Large intestine (tissue), 3 donors: ENCODE data around the gene PAPSS1. TPM values are rescaled to one million over a fixed set of nuclear protein-coding genes. Genes with fewer than 3 reads are reported as not detected.

Source experiments
- DNase-seq, 2 donors: peaks; one replicate each; pipeline versions ENCODE4 v3.0.0 to v3.0.0-alpha.2; 2013
- H3K27ac ChIP-seq: one replicate; pipeline ENCODE4 v1.5.1; 2013; ENCODE audit warnings: low read length
- H3K27me3 ChIP-seq: 2 replicates; pipeline ENCODE4 v1.6.1; 2013; ENCODE audit warnings: low read length; ENCODE audit not compliant: control insufficient read depth, insufficient read depth
- H3K36me3 ChIP-seq: 2 replicates; pipeline ENCODE4 v1.6.1; 2013; ENCODE audit warnings: low read length; ENCODE audit not compliant: control insufficient read depth, insufficient read depth
- H3K4me1 ChIP-seq: one replicate; pipeline ENCODE4 v1.6.1; 2013; ENCODE audit warnings: low read length; ENCODE audit not compliant: control insufficient read depth, insufficient read depth
- H3K4me3 ChIP-seq: one replicate; pipeline ENCODE4 v1.5.1; 2013; ENCODE audit warnings: low read length
- H3K9me3 ChIP-seq: one replicate; pipeline ENCODE4 v1.6.1; 2013; ENCODE audit warnings: mild to moderate bottlenecking, low read depth, low read length, moderate library complexity; ENCODE audit not compliant: control insufficient read depth
- WGBS: methylation state at CpG from one replicate; pipeline ENCODE4 v1.1.5; 2013; ENCODE audit warnings: low lambda C conversion rate; ENCODE audit not compliant: insufficient coverage; 5-methylcytosine and 5-hydroxymethylcytosine counted together
- polyA plus RNA-seq: library from polyadenylated mRNA; unstranded; fragments of 120-200 nt; gene quantifications from one replicate; pipeline ENCODE4 v1.2.1, GENCODE V29; 2013

Gene PAPSS1
- polyA plus RNA-seq, 1 donor: 50.7 TPM

- H3K36me3 ChIP-seq: no peaks in the 10 kb centered on the region
- WGBS: no CpG with 5 or more reads among the region's 2 CpGs
- H3K4me1 ChIP-seq: no peaks in the 10 kb centered on the region
- H3K4me3 ChIP-seq: no peak overlapping the region
- H3K27ac ChIP-seq: no peak overlapping the region
- H3K9me3 ChIP-seq: no peaks in the 10 kb centered on the region
- H3K27me3 ChIP-seq: no peaks in the 10 kb centered on the region
- no peak for DNase-seq
Observed at GRCh38 chr4:107600436-107600835, 119.6 kb downstream of the PAPSS1 start.

DNA sequence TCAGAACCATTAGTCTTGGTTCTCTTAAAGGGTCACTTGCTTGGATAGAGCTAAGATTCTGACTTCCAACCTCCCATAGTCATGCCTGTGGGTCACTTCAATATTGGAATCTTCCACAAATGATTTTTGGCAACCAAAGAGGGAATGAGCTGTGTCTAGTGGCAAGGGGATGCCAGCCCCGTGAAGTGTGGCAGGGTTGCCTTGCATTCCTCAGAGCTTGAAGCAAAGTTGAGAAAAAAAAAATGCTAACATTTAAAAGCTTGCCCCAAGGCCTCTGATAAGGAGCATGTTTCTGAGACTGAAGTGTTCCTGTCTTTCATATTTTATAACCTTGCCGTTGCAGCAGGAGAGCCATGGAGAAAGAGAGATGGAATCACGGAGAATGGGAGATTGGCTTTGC, 120.2 kb downstream of the PAPSS1 start:
- Histone ChIP-seq H3K27ac (no peak overlapping the region), H3K9me3 (no peaks in the 10 kb centered on the region), H3K27me3 (no peaks in the 10 kb centered on the region), H3K36me3 (no peaks in the 10 kb centered on the region), H3K4me1 (no peaks in the 10 kb centered on the region), H3K4me3 (no peak overlapping the region)
- DNase-seq: no peak
- no CpG with 5 or more reads among the region's 3 CpGs for WGBS

DNA sequence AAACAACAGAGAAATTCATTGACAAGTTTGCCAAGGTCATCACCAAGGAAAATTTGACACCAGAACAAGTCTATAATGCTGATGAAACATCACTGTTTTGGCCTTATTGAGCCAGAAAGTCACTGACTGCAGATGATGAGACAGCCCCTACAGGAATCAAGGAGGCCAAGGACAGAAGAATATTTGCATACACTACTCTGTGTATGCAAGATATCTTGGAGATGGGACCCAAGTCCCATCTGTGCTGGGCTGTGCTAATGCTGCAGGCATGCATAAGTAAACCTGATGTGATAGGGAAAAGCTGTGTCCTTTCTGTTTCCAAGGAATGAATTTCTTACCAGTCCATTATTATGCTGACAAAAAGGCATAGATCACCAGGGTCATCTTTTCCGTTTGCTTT, 126.8 kb downstream of the PAPSS1 start:
- Histone ChIP-seq H3K36me3 (no peaks in the 10 kb centered on the region), H3K27ac (no peak overlapping the region), H3K27me3 (no peaks in the 10 kb centered on the region), H3K4me3 (no peak overlapping the region), H3K4me1 (no peaks in the 10 kb centered on the region), H3K9me3 (peaks cover 5% of the 10 kb centered on the region)
- no peak for DNase-seq
- no CpG with 5 or more reads among the region's 1 CpG for WGBS

- peaks cover 5% of the 10 kb centered on the region for H3K9me3 ChIP-seq
- WGBS: 52% methylated on average over 2 of the region's 2 CpGs
Observed at GRCh38 chr4:107592519-107592918, 127.5 kb downstream of the PAPSS1 start.

DNA sequence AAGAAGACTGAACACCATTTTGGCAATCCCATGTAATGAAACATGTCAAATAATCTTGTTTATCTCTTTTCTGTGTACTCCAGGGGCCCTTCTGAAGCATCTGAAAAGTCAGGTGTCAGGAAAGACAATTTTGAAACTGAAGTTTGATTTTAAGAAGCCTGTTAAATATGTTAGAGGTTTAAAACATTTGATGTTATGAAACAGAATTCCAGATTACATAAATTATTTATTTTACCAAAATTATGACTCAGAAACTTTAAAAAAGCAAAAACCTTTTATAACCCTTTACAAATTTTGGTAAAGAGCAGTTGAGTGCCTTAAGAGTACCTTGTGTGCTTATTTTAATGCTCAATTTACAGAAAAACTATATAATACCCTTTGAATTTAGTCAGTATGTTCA, 130.8 kb downstream of the PAPSS1 start:
- Histone ChIP-seq H3K27ac (no peak overlapping the region), H3K4me3 (no peak overlapping the region), H3K27me3 (no peaks in the 10 kb centered on the region), H3K9me3 (peaks cover 5% of the 10 kb centered on the region), H3K36me3 (no peaks in the 10 kb centered on the region), H3K4me1 (no peaks in the 10 kb centered on the region)
- no peak for DNase-seq

More at GRCh38 chr4:107592519-107592918, 127.5 kb downstream of the PAPSS1 start:
- Histone ChIP-seq H3K4me3 (no peak overlapping the region), H3K36me3 (no peaks in the 10 kb centered on the region), H3K4me1 (no peaks in the 10 kb centered on the region), H3K27me3 (no peaks in the 10 kb centered on the region), H3K27ac (no peak overlapping the region)
- no peak for DNase-seq

GRCh38 chr4:107586371-107586770, 133.7 kb downstream of the PAPSS1 start:
- Histone ChIP-seq H3K4me1 (no peaks in the 10 kb centered on the region), H3K27me3 (no peaks in the 10 kb centered on the region), H3K27ac (no peak overlapping the region), H3K36me3 (no peaks in the 10 kb centered on the region), H3K4me3 (no peak overlapping the region), H3K9me3 (peaks cover 5% of the 10 kb centered on the region)
- WGBS: no CpG with 5 or more reads among the region's 4 CpGs
- no peak for DNase-seq

DNA sequence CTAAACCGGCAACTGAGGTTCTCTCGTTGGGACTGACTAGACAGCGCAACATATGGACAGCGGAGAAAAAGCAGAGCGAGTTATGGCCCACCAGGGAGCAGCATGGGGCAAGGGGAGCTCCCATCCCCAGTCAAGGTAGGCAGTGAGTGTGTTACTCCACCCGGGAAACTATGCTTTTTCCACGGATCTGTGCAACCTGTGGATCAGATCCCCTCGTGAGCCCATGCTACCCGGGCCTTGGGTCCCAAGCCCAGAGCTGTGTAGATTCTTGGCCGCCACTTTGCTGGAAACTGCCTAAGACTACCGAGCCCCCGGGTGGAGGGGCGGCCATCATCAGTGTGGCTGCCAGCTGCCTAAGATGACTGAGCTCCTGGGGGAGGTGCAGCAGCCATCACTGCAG, 140.9 kb downstream of the PAPSS1 start:
- H3K9me3 ChIP-seq: no peaks in the 10 kb centered on the region
- no peak overlapping the region for H3K27ac ChIP-seq
- H3K27me3 ChIP-seq: no peaks in the 10 kb centered on the region
- H3K4me3 ChIP-seq: no peak overlapping the region
- H3K4me1 ChIP-seq: no peaks in the 10 kb centered on the region
- no peaks in the 10 kb centered on the region for H3K36me3 ChIP-seq
- no CpG with 5 or more reads among the region's 13 CpGs for WGBS
- no peak for DNase-seq

- Histone ChIP-seq H3K4me1 (no peaks in the 10 kb centered on the region), H3K9me3 (no peaks in the 10 kb centered on the region), H3K4me3 (no peak overlapping the region), H3K27me3 (no peaks in the 10 kb centered on the region), H3K36me3 (no peaks in the 10 kb centered on the region), H3K27ac (no peak overlapping the region)
- no peak for DNase-seq
- WGBS: 100% methylated on average over 2 of the region's 2 CpGs
Observed at GRCh38 chr4:107578321-107578720, 141.7 kb downstream of the PAPSS1 start.

DNA sequence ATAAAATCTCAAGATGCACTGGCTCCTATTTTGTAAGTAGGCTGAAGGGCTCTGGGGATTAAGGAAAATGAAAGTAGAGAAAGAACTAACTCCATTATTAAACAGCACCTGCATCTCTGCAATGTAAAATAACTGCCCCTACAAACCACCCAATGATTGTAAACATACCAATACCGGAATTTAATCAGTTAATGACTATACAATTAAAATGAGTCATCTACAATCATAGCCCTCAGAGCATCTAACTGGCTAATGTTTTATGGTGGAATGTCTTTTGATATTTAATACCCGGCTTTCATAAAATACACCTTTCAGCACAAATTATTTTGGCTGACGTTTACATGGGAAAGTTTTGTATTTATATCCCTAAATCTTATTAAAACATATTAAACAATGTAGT, 142.3 kb downstream of the PAPSS1 start:
- Histone ChIP-seq H3K27me3 (no peaks in the 10 kb centered on the region), H3K9me3 (no peaks in the 10 kb centered on the region), H3K27ac (no peak overlapping the region), H3K4me1 (no peaks in the 10 kb centered on the region), H3K36me3 (no peaks in the 10 kb centered on the region), H3K4me3 (no peak overlapping the region)
- no peak for DNase-seq
- no CpG with 5 or more reads among the region's 3 CpGs for WGBS

DNA sequence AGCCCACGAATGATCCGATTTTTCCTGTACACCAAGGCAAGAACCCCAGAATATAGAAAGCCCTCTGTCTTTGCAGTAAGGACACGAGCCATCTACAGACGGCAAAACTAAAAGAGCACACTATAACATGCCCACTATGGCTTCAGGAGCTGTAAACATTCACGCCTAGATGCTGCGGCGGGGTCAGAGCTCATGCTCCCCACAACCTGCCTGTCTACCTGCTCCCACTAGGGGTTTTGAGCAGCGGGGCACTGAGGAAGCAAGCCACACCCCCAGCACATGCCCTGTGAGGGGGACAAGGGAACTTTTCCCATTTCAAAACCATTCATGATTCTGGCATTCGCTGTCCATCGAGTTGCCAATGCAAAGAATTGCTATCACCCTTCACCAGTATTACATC, 144.8 kb downstream of the PAPSS1 start:
- H3K27me3 ChIP-seq: no peaks in the 10 kb centered on the region
- DNase-seq: no peak
- H3K4me3 ChIP-seq: no peak overlapping the region
- no peak overlapping the region for H3K27ac ChIP-seq
- no peaks in the 10 kb centered on the region for H3K4me1 ChIP-seq
- H3K9me3 ChIP-seq: no peaks in the 10 kb centered on the region
- H3K36me3 ChIP-seq: no peaks in the 10 kb centered on the region
- WGBS: 80% methylated on average over 2 of the region's 10 CpGs

DNA sequence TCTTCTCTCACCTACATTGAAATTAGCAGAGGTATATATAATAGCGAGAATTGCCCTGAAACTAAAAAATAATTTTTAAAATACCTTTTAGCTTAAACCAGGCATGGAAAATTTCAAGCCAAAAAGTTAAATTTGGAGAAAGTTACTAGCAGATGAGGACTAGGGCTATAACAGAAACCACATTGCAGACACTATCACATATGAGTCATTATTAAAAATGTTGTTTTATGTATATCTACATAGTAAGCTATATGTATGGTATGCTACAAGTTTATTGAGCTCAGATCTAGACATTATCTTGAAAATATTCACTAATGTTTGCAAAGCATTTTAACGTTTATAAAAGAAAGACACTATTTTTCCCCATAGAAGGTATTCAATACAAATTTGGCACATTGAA, 147.8 kb downstream of the PAPSS1 start:
- no peaks in the 10 kb centered on the region for H3K36me3 ChIP-seq
- H3K27me3 ChIP-seq: no peaks in the 10 kb centered on the region
- H3K27ac ChIP-seq: no peak overlapping the region
- H3K9me3 ChIP-seq: no peaks in the 10 kb centered on the region
- no peaks in the 10 kb centered on the region for H3K4me1 ChIP-seq
- WGBS: 91% methylated on average over 1 of the region's 2 CpGs
- no peak for DNase-seq
- H3K4me3 ChIP-seq: no peak overlapping the region
